Lower leg skin (tissue), 3 donors: ENCODE measurements around the gene FZD2.

Experiments
- POLR2A ChIP-seq, 2 donors: fragments of 450-650 bp; IDR thresholded peaks; one replicate each; pipeline ENCODE4 v1.6.1; 2016 to 2017; ENCODE audit warnings: antibody characterized with exemption in 2 of 2, mild to moderate bottlenecking in 1 of 2, moderate library complexity in 1 of 2
- TF ChIP-seq, protein P1 (sequence below), 3 donors: fragments of 450-650 bp; IDR thresholded peaks; one replicate each; pipeline ENCODE4 v1.5.1; 2016; ENCODE audit warnings: antibody characterized with exemption in 3 of 3, mild to moderate bottlenecking in 3 of 3, moderate library complexity in 2 of 3

DNA sequence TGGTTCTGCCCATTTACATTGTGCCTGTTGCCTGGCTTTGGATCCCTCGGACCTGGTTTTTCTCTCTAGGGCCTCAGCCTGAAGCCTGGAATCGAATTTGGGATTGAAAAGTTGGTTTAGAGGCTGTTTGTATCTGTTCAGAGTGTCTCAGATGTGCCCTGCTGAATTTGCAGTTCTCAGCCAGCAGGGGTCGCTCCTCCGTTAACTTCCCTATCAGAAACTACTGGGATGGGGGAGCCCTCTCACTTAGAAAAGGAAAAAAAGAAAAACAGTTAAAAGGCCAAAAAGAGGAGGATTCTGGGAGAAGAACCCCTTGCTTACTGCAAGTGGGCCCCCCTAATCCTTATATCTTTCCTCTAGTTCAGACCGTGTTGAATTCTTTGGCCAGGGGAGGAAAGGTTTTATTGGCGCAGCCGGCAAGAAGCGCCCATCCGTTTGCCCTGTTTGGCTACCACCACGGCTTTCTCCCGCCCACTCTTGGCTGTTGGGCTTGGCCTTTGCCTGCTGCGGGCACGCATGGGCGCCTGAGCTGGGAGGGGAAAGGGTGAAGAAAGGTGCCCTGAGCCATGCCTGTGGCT, 8.7 kb downstream of the FZD2 start:
- TF ChIP-seq, protein P1, sequence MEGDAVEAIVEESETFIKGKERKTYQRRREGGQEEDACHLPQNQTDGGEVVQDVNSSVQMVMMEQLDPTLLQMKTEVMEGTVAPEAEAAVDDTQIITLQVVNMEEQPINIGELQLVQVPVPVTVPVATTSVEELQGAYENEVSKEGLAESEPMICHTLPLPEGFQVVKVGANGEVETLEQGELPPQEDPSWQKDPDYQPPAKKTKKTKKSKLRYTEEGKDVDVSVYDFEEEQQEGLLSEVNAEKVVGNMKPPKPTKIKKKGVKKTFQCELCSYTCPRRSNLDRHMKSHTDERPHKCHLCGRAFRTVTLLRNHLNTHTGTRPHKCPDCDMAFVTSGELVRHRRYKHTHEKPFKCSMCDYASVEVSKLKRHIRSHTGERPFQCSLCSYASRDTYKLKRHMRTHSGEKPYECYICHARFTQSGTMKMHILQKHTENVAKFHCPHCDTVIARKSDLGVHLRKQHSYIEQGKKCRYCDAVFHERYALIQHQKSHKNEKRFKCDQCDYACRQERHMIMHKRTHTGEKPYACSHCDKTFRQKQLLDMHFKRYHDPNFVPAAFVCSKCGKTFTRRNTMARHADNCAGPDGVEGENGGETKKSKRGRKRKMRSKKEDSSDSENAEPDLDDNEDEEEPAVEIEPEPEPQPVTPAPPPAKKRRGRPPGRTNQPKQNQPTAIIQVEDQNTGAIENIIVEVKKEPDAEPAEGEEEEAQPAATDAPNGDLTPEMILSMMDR (IDR thresholded peaks at IDR 0.05), result no peak
- TF ChIP-seq POLR2A (IDR thresholded peaks at IDR 0.05), result no peak
